Stimulated activated CD4-positive, alpha-beta T cell treated with anti-CD3 and anti-CD28 coated beads, TNF-alpha, amount 100 ng/mL, for 1 hour (primary cell): ENCODE results near the gene CFAP43.

Experiments
- DNase-seq, 3 donors: peaks; one replicate each; pipeline ENCODE4 v3.0.0-alpha.2; 2020; ENCODE audit warnings: low read depth in 3 of 3, low spot score in 1 of 3

The CFAP43 gene

DNA sequence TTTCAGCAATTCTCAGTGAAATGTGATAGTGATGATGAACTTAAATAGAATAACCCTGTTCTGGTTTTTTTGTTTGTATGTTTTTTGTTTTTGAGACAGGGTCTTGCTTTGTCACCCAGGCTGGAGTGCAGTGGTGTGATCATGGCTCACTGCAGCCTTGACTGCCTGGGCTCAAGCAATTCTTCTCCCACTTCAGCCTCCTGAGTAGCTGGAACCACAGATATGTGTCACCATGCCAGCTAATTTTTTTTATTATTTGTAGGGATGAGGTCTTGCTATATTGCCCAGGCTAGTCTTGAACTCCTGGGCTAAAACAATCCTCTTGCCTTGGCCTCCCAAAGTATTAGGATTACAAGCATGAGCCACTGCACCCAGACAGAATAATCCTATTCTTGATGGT, 132.2 kb downstream of the CFAP43 start:
- DNase-seq = no peak

DNA sequence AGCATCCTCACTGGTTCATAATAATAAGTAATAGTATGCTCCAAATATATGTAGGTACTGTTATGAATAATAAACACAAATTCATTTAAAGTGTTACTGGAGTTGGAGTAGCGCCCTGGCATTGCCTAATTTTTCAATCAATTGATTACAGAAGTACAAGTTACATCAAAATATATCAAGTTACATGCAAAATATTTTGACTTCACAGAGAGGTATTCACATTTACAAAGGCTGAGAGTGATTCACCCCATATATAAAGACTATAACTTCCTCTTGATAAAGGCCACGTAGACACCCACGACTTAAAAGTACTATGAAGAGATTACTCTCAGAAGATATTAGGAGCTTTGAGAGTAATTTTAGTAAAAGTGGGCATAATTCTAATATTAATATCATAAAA, 132.9 kb downstream of the CFAP43 start:
- no peak for DNase-seq

DNA sequence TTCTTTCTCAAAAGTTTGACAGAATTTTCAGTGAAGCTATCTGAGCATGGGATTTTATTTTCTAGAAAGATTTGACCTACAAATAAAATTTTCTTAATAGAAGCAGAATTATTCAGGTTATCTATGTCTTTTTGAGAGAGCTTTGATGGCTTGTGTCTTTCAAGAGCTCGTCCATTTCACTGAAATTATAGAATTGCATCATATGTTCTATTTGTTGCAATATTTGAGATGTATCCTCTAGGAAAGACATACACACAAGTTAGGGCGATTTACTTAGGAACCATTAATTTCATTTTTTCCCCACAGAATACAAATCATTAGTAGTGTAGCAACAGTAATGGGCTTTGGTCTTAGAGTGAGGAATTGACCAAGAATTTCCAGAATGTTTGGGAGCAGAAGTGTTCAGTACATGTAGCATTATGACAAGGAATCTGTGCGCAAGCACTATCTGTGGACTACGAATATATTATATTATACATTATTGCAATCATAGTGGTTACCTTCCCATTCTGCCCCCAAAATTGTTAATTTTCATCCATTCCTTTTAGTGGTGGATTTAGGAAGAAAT, 133.7 kb downstream of the CFAP43 start:
- no peak for DNase-seq

DNA sequence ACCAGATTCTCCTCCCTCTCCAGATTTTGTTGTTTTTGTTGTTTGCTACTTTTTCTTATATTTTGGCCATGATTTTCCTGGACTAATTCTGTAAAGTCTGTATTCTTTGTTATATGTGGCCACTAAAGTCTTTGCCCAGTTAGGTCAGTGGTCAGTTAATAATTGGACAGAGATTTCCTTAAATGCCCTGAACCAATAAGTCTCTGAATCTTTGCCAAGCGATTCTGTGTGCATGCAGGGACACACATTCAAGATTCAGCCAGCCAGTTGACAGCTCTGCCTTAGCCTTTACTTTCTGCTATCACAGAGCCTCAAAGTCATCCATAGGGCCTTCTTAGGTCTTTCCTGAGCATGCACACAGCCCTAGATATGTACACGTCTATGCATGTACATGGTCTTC, 135.5 kb downstream of the CFAP43 start:
- DNase-seq = no peak

DNA sequence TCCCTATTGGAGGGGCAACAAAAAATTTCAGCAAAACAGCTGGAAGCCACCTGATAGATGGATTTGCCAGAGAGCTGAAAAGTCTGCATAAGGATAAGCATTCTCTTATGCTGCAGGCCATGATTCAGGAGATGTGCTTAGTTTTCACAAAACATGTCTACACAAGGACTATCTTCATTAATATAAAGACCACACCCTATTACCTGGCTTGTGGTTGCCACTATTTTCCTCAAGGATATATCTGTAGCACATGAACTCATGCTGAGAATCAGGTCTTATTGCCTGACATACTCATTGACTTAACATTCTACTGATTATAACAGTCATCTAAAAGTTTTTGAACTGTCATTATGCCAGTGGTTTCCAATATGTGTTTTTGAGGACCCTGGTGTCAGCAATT, 139.4 kb downstream of the CFAP43 start:
- no peak for DNase-seq

DNA sequence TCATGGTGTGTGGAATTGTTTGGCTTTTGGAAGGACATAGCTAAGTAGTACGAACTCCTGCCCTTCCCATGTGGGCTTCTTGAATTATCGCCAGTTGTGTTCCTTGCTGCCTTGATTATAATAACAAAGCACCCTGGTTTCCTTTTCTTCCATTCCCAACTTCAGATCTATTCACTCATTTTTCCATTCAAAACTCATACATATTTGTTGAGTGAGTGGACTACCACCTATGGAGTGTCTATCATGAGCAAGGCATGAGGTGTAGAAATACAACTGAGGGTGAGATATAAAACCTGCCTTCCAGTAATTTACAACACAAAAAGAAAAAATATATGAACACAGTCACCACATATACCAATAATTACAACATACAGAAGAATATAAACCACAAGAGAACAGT, 141.6 kb downstream of the CFAP43 start:
- DNase-seq = no peak

DNA sequence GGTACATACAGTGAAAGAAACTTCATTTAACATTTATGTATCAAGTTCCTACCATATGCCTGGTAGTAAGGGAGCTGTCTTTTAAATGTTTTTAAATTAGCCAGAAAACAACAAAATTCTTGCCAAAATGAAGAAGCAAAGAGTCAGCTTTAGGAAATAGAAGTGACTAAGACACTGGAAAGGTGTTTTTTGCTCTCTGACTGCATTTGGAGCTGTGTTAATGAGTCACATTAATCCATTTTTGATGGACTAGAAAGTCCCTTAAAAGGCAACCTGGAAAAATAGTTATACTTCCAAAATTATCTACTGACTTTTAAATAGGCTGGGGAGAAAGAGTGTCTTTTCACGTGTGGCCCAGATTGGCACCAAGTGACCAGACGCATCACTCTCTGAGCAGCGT, 142.5 kb downstream of the CFAP43 start:
- no peak for DNase-seq

DNA sequence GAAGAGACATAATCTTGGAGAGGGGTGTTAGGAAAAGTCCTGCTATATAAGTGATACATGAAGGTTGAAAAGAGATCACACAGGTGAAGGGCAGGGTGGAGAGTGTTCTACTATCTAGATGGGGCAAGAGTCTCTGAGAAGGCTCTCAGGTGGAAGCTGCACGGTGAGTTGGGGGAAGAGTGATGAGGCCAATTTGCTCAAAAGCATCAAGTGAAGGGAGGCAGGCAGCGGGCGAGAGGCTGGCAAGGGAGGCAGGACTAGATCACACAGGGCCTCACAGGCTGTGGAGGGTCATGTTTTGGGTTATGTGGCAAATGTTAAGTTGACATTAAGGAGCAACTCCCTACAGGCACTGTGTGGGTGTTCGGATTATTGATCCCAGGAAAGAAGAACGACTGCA, 143.9 kb downstream of the CFAP43 start:
- DNase-seq = no peak

DNA sequence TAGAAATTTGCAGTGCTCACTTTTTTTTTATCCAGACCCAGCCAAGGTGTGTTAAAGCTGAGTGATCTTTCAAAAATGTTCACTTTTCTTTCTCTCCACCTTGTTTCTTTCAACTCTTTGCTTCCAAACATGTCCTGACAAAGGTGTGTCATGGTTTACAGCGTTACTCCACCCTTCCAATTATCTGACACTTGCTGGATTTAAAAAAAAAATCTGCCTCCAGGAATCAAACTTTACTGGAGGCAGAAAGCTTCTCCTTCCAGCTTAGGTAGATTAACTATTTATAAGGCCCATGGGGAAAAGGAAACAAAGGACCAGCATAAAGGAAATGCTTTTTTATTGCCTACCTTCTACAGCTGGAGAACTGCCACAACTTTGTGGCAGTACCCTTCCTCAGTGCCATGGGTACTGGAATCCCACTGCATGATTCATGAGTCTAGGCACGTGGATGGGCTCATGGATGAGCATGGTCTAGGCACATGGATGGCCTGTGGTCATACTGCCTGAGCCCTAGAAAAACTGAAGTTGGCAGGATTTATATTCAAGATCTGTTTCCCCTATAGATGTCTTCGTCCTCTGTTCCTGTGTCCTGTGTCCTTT, 146.3 kb downstream of the CFAP43 start, which contains the start of gene COL17A1:
COL17A1 (minus strand) TSS at position 80 of the 600 bp plus-strand sequence. CDS start 5,207 bp downstream, outside the sequence.
- no peak for DNase-seq

DNA sequence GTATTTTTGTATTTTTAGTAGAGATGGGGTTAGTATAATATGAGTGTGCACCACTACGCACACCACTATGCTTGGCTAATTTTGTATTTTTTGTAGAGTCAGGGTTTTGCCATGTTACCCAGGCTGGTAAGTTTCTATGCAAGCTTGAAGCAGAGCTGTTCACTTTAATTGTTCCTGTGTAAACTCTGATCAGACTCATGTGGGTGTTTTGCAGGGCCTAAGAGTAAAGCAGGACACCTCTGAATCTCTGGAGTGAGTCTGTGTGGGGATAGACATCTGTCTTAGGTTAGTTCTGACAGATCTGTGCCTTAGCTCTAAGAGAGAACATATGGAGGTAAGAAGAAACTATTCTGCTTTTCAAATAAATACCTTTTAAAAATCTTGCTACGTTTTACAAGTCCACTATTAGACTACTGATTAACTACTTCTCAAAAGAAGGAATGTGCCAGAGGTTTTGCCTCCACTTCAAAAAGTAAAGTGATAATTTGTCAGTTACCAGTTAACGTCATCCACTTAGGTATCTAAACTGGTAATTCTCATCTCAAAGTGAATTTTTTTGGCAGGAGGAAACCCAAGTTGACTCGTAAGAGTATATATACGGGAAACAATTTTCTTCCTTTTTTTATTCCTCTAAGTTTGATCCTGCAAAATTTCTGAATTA, 147.6 kb downstream of the CFAP43 start:
- no peak for DNase-seq

DNA sequence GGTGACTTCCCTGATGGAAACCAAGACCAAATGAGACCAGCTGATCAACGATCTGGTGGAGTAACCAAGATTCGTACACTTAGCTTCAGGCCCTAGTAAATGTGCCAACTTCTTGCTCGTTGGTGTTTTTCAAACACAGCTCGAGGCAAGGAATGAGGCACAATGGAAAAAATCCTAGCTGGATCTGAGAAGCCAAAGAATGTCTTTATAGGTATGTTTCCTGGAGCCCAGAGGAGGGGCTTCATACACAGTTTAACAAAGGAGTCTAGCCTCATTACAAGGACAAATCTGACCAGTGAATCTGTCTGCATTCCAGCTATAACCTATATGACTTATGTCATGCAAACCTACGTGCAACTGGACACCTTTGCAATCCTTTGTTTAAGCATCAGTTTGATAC, 150.2 kb downstream of the CFAP43 start:
- no peak for DNase-seq

DNA sequence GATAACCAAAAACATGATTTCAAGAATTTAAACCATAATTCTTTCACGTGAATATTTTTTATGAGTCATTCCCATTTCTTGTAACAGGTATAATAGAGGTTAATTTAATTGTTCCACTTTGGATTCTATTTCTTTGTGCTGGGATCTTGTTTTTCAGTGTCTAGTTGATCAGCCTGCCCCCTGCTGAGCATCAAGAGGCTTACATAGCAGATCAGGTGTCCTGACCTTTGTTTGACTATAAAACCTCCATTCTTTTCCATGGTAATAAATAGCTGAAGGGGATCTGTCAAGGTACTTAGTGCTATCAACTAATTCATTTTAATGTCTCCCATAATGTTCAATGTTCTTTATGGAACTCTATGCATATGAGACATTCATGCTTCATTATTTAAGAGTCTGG, 151.4 kb downstream of the CFAP43 start:
- DNase-seq = no peak
